Tibial nerve (tissue), 4 donors: ENCODE measurements around the gene CRB1.

Source experiments
- CTCF ChIP-seq, 5 experiments: fragments of 200-600 bp in 3 of 5; fragments of 450-650 bp in 2 of 5; sonication (generic) in 3 of 5; IDR thresholded peaks; one replicate each; pipeline ENCODE4 v1.5.1; 2016 to 2019; ENCODE audit warnings: antibody characterized with exemption in 5 of 5, mild to moderate bottlenecking in 3 of 5, moderate library complexity in 2 of 5
- EP300 ChIP-seq, 2 donors: sonication (generic); formaldehyde crosslinking; IDR thresholded peaks; one replicate each; pipeline ENCODE4 v1.6.1; 2017; ENCODE audit warnings: antibody characterized with exemption in 2 of 2, mild to moderate bottlenecking in 1 of 2
- POLR2A ChIP-seq, 2 donors: fragments of 450-650 bp; IDR thresholded peaks; one replicate each; pipeline ENCODE4 v1.6.1; 2017; ENCODE audit warnings: antibody characterized with exemption in 2 of 2, mild to moderate bottlenecking in 2 of 2, moderate library complexity in 2 of 2

- TF ChIP-seq CTCF (IDR thresholded peaks at IDR 0.05) (no peak), POLR2A (IDR thresholded peaks at IDR 0.05) (no peak), EP300 (IDR thresholded peaks at IDR 0.05) (no peak)
Measured at GRCh38 chr1:197462539-197462938, 194.5 kb downstream of the CRB1 start.
